ENCODE measurements around the gene CCDC33.

The CCDC33 gene

GRCh38 chr15:74235962-74236361, at the start of gene CCDC33:
CCDC33 (plus strand) TSS chr15:74236326; CDS start chr15:74236720, 394 bp downstream.
- DNase-seq (ENCODE audit: low read depth), result no peak
- H3K4me3 ChIP-seq (ENCODE audit: low read depth, low read length), result no peak within 1 kb of the TSS
- no peak for TF ChIP-seq CTCF (IDR thresholded peaks at IDR 0.05; ENCODE audit: control insufficient read depth, extremely low read depth, insufficient read depth)

- H3K4me3 ChIP-seq (ENCODE audit: low read depth, low read length), result no peak overlapping the region
- no peak for TF ChIP-seq CTCF (IDR thresholded peaks at IDR 0.05; ENCODE audit: control insufficient read depth, extremely low read depth, insufficient read depth)
- no peak for DNase-seq (ENCODE audit: low read depth)
These were observed 47.9 kb upstream of the CCDC33 start for GRCh38 chr15:74188216-74188615.

- no peak for DNase-seq (ENCODE audit: low read depth)
- no peak for TF ChIP-seq CTCF (IDR thresholded peaks at IDR 0.05; ENCODE audit: control insufficient read depth, extremely low read depth, insufficient read depth)
These were observed 44.3 kb upstream of the CCDC33 start for GRCh38 chr15:74191798-74192197.

GRCh38 chr15:74192751-74193150, 43.4 kb upstream of the CCDC33 start:
- no peak for TF ChIP-seq CTCF (IDR thresholded peaks at IDR 0.05; ENCODE audit: control insufficient read depth, extremely low read depth, insufficient read depth)
- no peak overlapping the region for H3K4me3 ChIP-seq (ENCODE audit: low read depth, low read length)
- DNase-seq (ENCODE audit: low read depth), result no peak

More at GRCh38 chr15:74191798-74192197, 44.3 kb upstream of the CCDC33 start:
- no peak overlapping the region for H3K4me3 ChIP-seq (ENCODE audit: low read depth, low read length)

GRCh38 chr15:74193299-74193718, 42.8 kb upstream of the CCDC33 start:
- TF ChIP-seq CTCF (IDR thresholded peaks at IDR 0.05; ENCODE audit: control insufficient read depth, extremely low read depth, insufficient read depth), result no peak
- no peak overlapping the region for H3K4me3 ChIP-seq (ENCODE audit: low read depth, low read length)
- DNase-seq (ENCODE audit: low read depth), result no peak

- H3K4me3 ChIP-seq (ENCODE audit: low read depth, low read length), result no peak overlapping the region
These were observed 42.2 kb upstream of the CCDC33 start for GRCh38 chr15:74193905-74194304.

More at GRCh38 chr15:74193905-74194304, 42.2 kb upstream of the CCDC33 start:
- DNase-seq (ENCODE audit: low read depth), result no peak
- no peak for TF ChIP-seq CTCF (IDR thresholded peaks at IDR 0.05; ENCODE audit: control insufficient read depth, extremely low read depth, insufficient read depth)

Measured in LNCaP clone FGC (cell line).